Measurements from ENCODE around the gene ACOXL.

ACOXL gene

DNA sequence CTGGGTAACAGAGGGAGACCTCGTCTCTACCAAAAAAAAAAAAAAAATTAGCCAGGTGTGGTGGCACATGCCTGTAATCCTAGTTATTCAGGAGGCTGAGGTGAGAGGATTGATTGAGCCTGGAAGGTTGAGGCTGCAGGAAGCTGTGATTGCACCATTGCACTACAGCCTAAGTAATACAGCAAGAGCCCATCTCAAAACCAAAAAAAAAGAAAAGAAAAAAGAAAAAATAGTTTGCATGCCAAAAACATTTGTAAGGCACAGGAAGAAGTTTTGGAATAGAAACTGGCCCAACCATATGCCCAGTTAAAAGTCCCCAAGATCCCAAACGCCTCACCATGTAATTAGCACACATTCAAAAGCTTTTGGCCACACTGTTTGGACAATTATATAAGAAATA is 13.4 kb upstream of the ACOXL start:
- no peak for DNase-seq

DNA sequence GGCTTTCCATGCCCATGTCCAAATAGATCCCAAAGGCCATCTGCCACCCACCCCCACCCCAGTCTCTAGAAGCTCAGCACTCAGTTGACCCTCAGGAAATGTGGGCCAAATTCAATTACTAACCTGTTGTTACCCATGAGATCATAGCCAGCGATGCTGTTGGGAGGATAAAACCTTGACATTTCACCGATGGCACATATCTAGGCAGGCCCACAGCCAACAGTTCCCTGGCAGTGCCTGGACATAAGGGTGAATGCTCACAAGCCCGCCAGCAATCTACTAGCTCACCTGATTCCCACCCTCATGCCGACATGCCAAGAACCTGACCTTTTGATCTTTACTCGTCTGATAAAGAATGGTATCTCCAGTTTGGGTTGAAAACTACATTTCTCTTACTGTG is 11.8 kb upstream of the ACOXL start:
- no peak for DNase-seq

DNA sequence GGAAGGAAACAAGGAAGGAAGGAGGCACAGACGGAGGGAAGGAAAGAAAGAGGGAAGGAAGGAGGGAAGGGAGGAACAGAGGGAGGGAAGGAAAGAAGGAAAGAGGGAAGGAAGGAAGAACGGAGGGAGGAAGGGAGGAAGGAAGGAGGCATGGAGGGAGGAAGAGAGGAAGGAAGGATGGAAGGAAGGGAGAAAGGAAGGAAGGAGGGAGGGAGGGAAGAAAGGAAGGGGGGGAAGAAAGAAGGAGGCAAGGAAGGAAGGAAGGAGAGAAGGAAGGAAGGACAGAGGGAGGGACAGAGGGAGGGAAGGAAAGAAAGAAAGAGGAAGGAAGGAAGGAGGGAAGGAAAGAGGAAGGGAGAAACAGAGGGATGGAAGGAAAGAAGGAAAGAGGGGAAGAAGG is 7.6 kb upstream of the ACOXL start:
- DNase-seq = no peak

DNA sequence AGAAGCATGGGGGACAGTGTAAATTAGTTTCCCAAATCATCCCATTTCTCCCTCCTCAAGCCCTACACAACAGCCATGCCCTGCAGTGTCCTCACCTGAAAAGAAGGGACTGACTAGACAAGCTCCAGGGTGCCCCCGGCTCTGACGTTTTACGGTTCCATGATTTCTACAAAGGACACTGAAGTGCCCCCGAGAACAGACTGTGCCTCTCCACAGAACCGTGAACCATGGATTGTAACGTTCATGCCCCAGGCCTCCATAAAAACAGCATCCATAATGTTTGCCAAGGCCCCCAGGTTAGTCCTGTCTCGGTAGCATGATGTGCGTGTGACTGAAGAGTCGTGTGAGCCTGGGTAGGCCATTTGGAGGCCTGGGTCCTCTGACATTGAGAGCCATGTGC is 7.0 kb upstream of the ACOXL start:
- DNase-seq = no peak

DNA sequence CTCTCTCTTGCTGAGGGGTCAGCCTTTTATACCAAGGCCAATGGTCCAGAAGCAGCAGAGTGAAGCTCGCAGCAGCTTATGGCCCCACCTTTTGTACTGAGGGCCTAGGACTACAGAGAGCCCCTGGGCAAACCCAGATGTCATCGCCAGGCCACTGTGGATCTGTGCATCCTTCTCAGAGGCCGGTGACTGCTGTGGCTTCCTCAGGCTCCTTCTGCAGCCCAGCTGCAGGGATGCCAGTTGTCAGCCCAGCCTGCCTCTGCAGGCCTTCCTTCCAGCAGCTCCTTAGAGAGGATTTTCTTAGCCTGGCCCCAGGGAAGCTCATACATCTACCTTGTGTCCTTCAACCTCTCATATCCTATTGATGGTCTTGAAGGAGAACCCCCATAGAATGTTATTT is 6.5 kb upstream of the ACOXL start:
- DNase-seq = no peak

DNA sequence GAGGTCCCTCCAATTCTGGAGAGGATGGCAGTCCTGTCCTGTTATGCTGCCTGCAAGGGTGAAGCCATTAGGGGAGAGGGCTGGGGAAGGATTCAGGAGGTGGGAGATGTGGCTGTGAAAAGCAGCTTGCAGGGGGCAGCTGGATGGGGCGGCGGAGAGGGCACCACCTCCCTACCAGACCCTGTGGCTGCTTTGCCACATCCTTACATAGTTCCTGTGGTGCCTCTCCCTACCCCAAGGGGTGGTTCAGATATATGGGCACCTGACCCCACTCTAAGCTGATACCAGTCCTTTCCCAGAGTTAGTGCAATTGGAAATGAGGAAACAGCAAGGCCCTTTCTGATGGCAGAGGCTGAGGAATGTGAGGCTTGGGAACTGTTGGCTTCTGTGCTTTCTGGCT is 6.1 kb upstream of the ACOXL start:
- no peak for DNase-seq

DNA sequence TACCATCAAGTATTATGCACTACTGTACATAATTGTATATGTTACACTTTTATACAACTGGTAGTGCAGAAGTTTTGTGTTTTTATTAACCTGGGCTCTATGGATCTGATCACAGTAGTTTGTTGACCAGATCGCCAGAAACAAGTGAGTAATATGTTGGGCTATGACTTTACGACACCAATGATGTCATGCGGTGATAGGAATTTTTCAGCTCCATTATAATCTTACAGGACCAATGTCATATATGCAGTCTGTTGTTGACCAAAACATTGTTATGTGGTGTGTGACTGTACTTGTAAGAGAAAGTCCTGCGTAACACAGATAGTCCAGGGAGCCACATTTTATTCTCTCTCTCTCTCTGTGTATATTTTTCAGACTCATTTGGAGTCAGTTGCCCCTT is 4.5 kb upstream of the ACOXL start:
- DNase-seq = no peak

DNA sequence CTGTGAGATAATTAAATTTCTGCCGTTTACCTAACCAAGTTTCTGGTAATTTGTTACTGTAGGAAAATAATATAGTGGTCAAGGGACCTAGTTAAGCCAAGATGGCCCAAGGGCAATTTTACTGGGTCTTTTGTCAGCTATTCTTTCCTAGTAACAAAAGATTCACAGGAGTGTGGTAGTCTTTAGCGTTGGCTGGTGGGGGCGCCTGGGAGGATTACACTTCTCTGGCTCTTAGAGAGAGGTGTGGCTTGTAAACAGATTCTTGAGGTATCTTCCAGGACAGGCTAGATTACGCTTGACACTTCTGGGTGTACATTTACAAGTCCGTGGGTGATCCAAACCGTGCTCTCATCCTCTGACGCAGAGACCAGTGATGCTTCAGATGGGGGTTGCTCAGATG is 3.3 kb upstream of the ACOXL start:
- DNase-seq = no peak

DNA sequence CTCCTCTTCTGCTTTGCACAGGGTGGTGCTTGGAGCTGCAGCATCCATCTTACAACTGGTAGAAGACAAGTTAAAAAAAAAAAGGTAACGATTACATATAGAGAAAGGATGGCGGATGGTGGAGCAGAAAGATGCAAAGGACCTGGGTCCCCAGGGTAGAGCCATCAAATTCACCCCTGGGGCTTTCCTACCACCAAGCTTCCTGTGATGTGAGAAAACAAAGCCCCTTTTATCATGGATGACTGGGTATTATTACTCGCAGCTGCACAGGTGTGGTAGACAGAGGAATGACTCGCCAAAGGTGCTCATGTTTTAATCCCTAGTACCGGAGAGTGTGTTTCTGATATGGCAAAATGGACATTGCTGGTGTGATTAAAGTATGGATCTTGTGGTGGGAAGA is 1.3 kb upstream of the ACOXL start:
- DNase-seq = no peak

DNA sequence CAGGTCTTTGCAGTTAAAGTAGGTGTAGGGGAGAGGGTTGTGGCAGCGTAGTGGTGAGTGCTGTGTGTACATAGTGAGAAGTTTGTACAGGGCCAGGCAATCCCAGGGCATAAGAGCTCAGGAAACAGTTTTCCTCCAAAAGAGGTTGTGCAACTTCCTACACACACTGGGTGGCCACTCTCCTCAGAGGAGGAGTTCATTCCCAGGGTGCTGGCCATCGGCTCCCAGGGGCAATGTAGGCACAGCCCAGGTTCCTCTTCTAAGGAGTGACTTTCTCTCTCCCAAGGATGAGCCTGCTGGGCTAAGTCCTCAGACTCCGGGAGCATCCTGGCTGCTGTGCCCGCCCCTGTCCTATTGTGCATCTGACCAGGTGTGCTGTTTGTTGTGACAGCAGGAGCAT is 3.0 kb downstream of the ACOXL start:
- DNase-seq = peak in 2 of 4 experiments; percentile 19 to 33

DNA sequence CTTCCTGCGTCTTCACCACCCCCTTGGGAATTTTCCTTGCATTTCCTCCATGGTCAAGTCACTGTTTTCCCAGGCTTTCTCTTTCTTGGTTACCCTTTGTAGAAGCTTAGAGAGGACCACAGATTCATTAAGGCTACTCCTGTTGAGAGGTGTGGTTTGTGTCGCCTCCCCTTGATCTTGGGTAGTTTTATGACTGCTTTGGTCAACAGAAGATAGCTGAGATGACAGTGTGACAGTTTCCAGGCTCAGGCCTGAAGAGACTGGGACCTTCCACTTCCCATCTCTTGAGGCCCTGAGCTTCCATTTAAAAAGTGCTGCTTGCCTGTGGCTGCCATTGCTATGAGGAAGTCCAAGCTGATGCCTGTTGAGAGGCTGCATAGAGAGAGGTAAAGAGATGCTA is 5.4 kb downstream of the ACOXL start:
- DNase-seq = no peak

DNA sequence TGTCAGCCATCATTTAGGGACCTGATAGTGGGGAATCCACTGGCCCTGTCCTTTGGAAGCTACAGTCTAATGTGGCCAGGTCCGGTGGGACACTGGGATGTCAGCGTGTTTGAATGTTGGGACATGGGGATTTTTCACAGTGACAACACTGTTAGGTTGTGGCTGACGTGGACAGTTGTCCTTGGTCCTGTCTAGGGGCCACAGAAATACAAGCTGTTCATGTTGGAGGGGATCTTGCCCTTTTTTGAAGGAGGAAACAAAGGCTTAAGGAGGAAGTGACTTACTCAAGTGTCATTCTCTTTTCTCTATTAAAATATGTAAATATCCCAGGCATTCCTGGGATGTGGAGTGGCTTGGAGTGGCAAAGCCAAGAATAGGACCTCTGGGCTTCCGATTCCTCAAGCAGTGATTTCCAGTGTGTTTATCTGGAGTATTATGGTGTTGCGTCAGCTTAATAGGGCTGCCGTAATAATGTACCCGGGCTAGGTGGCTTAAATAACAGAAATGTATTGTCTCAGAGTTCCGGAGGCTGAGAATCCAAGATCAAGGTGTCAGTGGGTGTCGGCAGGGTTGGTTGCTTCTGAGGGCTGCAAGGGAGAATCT is 8.5 kb downstream of the ACOXL start:
- DNase-seq = no peak

DNA sequence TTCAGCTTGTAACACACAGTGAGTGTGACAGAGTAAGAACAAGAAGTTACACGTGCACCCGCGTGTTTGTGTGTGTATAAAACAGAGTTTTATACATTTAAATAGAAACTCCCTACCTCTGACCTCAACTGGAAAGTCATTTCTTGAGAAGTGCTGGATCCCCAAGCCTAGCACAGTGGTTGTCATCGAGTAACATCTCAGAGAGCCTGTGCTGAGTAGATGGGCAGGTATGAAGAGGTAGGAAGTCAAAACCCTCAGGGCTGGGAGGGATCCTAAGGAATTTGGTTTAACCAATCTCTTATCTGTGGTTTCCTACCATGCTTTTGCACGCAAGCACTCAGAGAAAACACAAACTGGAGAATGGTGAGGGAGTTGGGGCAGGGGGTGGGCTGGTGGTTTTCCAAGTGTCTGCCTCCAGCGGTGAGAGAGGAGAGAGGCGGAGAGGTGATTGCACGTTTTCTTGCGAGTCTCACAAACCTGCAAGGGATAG is 9.2 kb downstream of the ACOXL start:
- no peak for DNase-seq

DNA sequence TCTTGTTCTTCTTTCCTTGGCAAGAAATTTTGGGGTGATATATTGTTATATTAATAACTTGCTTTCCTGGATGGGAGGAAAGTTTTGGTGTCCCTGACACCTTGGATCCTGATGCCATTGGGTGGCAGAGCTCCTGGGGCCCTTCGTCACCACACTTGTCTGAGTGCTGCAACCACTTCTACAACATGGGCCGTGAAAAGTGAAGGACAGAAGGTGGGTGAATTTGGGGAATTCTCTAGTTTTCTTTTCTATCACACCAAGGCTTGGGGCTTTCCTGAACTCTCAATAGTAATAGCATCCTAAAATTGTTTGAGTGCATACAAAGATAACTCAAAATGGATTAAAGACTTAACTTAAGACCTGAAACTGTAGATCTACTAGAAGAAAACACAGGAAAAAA is 10.0 kb downstream of the ACOXL start:
- no peak for DNase-seq

DNA sequence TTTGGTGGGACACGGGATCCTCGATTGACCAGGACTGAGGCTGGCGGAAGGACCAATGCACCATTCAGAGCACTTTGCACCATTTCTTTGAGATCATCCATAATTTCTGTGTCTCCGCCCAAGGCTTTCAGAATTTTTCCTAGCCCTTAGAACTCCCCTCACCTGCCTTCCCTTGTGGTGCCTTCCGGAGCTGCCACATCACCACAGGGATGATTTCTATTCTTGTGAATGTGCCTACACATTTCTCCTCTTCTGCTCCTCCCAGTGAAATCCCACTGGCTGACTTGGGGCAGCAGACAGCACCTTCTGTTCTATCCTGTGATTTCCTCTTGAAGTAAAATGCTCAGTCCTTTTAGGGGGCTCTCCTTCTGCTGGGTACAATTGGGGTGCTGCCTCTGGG is 11.2 kb downstream of the ACOXL start:
- DNase-seq = no peak

DNA sequence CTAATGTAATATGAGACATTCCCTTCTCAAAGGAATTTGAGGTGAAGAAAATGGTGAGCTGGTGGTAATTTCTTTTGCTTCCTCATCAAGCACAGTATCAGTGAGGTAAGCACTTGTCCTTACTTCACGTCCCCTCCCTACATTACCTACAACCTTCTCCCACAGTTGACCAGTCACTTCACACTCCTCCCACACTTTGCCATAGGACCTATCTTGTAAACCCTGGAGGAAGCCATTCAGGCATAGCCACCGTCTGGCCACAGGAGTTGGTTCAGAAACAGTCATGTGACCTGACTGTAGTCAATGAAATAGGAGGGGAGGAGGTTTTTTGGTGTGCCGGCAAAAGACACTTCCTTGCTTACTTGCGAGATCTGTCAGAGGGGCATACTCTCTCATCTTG is 12.1 kb downstream of the ACOXL start:
- peak in 1 of 4 experiments; percentile 7 for DNase-seq

DNA sequence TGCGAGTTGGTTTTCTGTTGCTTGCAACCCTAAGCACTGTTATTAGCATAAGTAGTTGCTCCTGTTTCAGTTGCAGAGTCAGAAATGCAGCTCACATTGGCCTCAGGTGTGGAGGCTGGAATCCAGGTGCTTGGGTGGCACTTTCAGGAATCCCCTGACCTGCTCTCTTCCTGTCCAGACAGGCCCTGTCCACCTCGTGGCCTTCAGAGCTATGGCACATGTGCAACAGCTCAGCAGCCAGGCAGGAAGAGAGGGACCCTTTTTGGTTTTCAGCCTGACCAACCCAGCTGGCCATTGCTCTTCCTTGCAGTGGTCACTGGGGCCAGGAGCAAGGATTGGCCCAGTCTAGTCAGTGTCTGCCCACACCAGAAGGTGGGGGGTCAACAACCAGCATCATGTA is 12.7 kb downstream of the ACOXL start:
- DNase-seq = no peak

DNA sequence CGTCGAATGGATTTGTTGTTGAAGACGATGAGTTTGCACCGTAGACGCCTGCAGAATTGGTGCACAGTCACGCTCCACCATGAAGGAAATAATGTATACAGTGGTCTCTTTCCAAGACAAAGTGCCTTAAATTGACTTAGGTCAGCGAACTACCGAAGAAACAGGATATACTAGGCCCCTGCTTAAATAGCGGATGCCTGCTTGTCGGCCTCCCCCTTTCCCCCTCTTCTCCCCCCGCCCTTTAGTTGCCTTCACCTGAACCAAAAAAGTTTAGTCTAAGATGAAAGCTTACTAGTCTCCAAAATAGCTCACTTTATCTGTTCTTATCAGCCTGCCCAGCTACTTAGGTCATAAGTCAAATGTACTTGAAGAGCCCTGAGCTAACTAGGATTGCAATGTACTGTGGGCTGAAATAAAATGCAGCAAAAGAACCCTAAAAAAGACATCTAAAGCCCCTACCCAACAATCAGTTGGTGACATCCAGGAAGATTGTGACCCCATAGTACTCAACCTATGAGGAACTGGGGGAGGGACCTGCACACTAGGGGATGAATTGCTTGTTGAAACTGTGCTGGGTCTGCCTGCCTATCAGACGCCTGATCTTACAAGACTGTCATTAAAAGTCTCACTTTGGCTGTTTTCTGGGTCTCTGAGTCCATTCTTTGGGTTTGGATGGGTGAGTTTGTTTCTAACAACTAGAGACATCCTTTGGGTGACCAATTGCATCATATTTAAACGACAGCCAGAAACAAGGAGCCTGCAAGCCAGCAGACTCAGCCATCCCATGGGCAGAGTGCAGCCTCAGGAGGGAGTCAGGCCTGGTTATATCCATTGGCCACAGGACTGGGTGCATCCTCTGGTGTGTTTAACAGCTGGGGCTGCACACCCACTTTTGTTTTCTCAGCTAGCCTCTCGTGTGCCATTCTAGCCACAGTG is 14.5 kb downstream of the ACOXL start:
- DNase-seq = no peak

DNA sequence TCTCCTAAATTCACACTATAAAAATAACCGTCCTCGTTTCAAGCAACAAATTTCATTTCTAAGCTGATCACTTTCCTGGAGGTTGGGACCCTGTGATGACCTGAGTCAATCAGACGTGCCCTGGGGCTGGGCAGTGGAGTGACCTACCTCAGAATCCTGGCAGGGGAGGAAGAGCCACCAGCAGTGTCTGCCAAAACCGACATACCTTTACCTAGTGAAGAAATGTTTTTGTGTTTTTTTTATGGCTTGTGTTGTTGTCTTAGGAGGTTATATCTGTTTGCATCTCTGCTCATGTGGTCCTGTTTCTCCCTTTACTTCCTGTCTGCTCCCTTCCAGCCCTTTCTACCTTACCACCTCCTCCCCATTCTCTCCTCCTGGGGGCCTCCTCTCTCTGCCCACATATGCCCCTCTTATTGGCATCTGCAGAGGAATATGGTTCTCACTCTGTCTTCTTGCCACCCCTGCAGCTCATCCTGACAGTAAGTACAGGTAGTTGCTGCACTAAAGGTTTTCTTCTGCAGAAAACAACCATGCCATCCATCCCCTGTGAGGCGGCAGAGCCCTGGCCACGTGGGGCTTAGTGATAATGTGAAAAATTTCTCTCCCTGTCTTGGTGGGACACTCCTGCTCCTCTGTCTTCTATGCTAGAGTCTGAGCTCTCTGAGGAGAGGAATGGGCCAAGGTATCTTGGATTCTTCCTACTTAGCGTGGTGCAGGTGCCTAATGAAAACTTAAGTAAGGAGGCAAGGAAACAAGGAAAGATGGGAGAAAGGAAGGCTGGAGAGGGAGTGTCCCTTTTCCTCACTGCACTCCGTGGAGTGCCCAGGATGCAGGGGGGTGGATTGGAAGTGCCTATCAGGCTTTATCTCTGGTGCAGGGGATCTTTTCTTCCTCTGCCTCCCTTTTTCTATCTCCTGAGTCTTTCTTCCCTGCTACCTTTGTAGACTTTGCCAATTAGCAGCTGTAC is 15.4 kb downstream of the ACOXL start:
- no peak for DNase-seq

DNA sequence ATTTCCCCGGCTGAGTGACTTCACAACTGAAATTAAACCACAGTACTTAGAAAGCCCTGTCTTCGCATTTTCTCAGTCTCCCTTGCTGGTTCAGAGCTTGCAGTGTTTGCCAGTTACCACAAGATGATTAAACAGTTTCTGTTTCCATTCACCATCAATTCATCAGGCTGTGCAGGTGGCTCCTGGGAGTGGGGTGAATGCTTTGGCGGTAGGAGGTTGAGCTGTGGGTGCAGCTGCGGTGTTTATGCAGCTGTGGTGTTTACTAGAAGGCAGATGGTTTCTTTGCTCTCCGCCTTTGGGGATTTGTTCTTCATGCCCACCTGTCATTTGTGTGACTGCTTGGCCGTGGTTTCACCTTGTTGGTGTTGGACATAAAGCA is 16.1 kb downstream of the ACOXL start:
- DNase-seq = no peak

DNA sequence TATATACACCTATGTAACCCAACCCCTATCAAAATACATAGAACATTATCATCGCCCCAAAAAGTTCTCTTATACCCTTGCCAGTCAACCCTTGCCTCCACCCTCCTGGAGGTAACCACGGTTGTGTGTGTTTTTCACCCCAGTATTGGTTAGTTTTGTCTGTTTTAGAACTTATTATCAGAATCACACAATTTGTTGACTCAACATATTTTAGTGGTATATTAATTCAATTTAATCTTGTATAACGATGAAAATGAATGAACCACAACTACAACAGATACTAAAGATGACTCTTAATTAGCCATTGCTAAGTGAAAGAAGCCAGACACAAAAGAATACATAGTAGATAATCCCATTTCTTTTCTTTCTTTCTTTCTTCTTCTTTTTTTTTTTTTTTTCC is 19.3 kb downstream of the ACOXL start:
- no peak for DNase-seq

DNA sequence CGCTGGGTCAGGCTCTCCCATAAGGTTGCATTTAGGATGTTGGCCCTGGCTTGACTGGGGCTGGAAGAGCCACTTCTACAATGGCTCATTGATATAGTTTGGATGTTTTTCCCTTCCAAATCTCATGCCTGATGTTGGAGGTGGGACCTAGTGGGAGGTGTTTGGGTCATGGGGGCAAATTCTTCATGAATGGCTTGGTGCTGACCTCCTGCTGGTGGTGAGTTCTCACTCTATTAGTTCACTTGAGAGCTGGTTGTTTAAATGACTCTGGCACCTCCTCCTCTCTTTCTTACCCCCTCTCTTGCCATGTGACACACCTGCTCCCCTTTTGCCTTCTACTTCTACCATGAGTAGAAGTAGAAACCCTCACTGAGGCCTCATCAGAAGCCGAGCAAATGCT is 20.5 kb downstream of the ACOXL start:
- no peak for DNase-seq

DNA sequence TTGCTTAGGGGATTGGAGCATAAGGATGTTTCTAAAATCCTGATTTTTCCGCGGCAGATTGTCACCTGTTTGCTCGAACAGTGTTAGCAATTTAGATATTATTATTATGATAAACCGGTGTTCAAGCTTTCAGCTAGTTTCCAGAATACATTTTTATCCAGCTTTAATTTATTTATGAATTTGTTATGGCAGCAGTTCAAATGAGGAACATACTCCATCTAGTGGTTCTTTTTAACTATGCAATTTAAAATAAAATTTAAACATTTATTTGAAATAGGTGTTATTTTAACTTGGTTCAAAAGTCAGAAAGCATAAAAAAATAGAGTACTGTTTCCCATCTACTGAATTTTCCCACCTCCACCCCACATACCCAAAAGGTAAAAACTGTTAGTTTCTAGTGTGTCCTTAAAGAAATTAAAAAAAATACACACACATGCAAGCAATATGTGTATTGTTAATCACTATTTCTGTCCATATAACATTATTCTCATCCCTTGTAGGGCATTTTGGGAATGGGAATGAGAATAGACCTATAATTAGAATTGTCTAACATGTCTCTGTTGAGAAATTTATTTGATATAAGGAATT is 23.2 kb downstream of the ACOXL start:
- peak in 2 of 4 experiments; percentile 28 to 60 for DNase-seq

Data from suppressor macrophage (primary cell).